Measurements from ENCODE around the gene ELK1.

ELK1 gene

GRCh38 chrX:47596256-47596655 lies 54.1 kb downstream of the ELK1 start:
- TF ChIP-seq JUND (IDR thresholded peaks at IDR 0.05; ENCODE audit: low read depth): no peak
- in situ Hi-C loops (cut with HindIII; ENCODE audit: low pct_unique_long_range_greater_than_20kb, low sequenced_read_pairs): no loop called here
- no peak for DNase-seq (ENCODE audit: low read depth in 1 of 2, low spot score in 1 of 2)

GRCh38 chrX:47595716-47596251 lies 54.6 kb downstream of the ELK1 start:
- no peak for DNase-seq (ENCODE audit: low read depth in 1 of 2, low spot score in 1 of 2)
- TF ChIP-seq JUND (IDR thresholded peaks at IDR 0.05; ENCODE audit: low read depth): no peak
- in situ Hi-C loops (cut with HindIII; ENCODE audit: low pct_unique_long_range_greater_than_20kb, low sequenced_read_pairs): no loop called here

GRCh38 chrX:47593522-47593921 lies 56.8 kb downstream of the ELK1 start:
- TF ChIP-seq JUND (IDR thresholded peaks at IDR 0.05; ENCODE audit: low read depth): no peak
- no peak for DNase-seq (ENCODE audit: low read depth in 1 of 2, low spot score in 1 of 2)
- in situ Hi-C loops (cut with HindIII; ENCODE audit: low pct_unique_long_range_greater_than_20kb, low sequenced_read_pairs): no loop called here

GRCh38 chrX:47590984-47591383 lies 59.4 kb downstream of the ELK1 start:
- in situ Hi-C loops (cut with HindIII; ENCODE audit: low pct_unique_long_range_greater_than_20kb, low sequenced_read_pairs): no loop called here
- no peak for TF ChIP-seq JUND (IDR thresholded peaks at IDR 0.05; ENCODE audit: low read depth)
- DNase-seq (ENCODE audit: low read depth in 1 of 2, low spot score in 1 of 2): no peak

- in situ Hi-C loops (cut with HindIII; ENCODE audit: low pct_unique_long_range_greater_than_20kb, low sequenced_read_pairs): no loop called here
- no peak for TF ChIP-seq JUND (IDR thresholded peaks at IDR 0.05; ENCODE audit: low read depth)
Observed at GRCh38 chrX:47587906-47588735, 62.2 kb downstream of the ELK1 start.

GRCh38 chrX:47587091-47587891 lies 63.1 kb downstream of the ELK1 start:
- TF ChIP-seq JUND (IDR thresholded peaks at IDR 0.05; ENCODE audit: low read depth): no peak
- DNase-seq (ENCODE audit: low read depth in 1 of 2, low spot score in 1 of 2): no peak
- in situ Hi-C loops (cut with HindIII; ENCODE audit: low pct_unique_long_range_greater_than_20kb, low sequenced_read_pairs): no loop called here

More at GRCh38 chrX:47587906-47588735, 62.2 kb downstream of the ELK1 start:
- no peak for DNase-seq (ENCODE audit: low read depth in 1 of 2, low spot score in 1 of 2)

- DNase-seq (ENCODE audit: low read depth in 1 of 2, low spot score in 1 of 2): no peak
- in situ Hi-C loops (cut with HindIII; ENCODE audit: low pct_unique_long_range_greater_than_20kb, low sequenced_read_pairs): no loop called here
- TF ChIP-seq JUND (IDR thresholded peaks at IDR 0.05; ENCODE audit: low read depth): no peak
Observed at GRCh38 chrX:47586043-47586787, 64.1 kb downstream of the ELK1 start.

All from T47D (cell line).